Mucosa of rectum (tissue), 2 donors: ENCODE data around the gene PBX1.

Source experiments
- H3K27ac ChIP-seq, 2 donors: one replicate each; pipeline ENCODE4 v1.7.0; 2013; ENCODE audit warnings: inconsistent platforms in 2 of 2, low read depth in 2 of 2, low read length in 2 of 2
- H3K27me3 ChIP-seq, 2 donors: one replicate each; pipeline ENCODE4 v1.7.0; 2013; ENCODE audit warnings: low read length in 2 of 2; ENCODE audit not compliant: control insufficient read depth in 2 of 2, insufficient read depth in 2 of 2
- H3K36me3 ChIP-seq, 2 donors: one replicate each; pipeline ENCODE4 v1.7.0; 2013; ENCODE audit warnings: low read length in 2 of 2; ENCODE audit not compliant: control insufficient read depth in 2 of 2, insufficient read depth in 2 of 2
- H3K4me1 ChIP-seq, 2 donors: one replicate each; pipeline ENCODE4 v1.7.0; 2013; ENCODE audit warnings: low read length in 2 of 2, mild to moderate bottlenecking in 1 of 2; ENCODE audit not compliant: control insufficient read depth in 2 of 2, insufficient read depth in 2 of 2
- H3K4me3 ChIP-seq, 2 donors: one replicate each; pipeline ENCODE4 v1.7.0; 2013; ENCODE audit warnings: low read length in 2 of 2
- H3K9ac ChIP-seq, 2 donors: one replicate each; pipeline ENCODE4 v1.7.0; 2013; ENCODE audit warnings: low read length in 2 of 2, low read depth in 1 of 2, mild to moderate bottlenecking in 1 of 2
- H3K9me3 ChIP-seq, 2 donors: one replicate each; pipeline ENCODE4 v1.7.0; 2013; ENCODE audit warnings: low read length in 2 of 2; ENCODE audit not compliant: control insufficient read depth in 2 of 2
- donor health status: healthy.
- donor health status: Normal muscosa, but diverticular disease.

The PBX1 gene

DNA sequence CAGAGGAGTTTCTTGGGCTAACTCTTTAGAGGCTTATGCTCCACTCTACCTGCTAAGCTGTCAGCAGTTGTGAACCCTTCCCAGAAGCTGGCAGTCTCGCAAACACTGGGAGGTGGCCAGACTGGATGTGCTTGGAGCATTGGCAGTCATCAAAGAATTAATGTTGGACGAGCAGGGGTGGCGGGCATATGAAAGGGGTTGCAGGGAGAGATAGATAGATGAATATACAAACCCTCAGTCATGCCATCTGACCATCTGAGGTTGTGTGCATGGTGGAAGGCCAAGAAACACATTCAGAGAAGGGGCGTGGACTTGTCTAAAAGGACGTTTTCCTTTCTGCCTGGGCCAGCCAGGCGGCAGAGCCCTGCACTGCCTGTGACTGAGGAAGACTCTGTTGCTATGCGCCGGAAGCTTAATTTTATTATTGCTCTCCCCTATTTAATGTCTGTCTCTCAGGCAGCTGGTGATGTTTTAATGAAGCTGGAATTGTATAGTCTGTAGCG lies 164.4 kb downstream of the PBX1 start:
- H3K4me1 ChIP-seq, result peaks cover 4 to 8% of the 10 kb centered on the region in 2 donors
- H3K4me3 ChIP-seq, result no peak overlapping the region
- H3K9me3 ChIP-seq, result no peaks in the 10 kb centered on the region
- no peaks in the 10 kb centered on the region for H3K27me3 ChIP-seq
- H3K36me3 ChIP-seq, result no peaks in the 10 kb centered on the region
- H3K27ac ChIP-seq, result no peak overlapping the region
- H3K9ac ChIP-seq, result no peak overlapping the region

DNA sequence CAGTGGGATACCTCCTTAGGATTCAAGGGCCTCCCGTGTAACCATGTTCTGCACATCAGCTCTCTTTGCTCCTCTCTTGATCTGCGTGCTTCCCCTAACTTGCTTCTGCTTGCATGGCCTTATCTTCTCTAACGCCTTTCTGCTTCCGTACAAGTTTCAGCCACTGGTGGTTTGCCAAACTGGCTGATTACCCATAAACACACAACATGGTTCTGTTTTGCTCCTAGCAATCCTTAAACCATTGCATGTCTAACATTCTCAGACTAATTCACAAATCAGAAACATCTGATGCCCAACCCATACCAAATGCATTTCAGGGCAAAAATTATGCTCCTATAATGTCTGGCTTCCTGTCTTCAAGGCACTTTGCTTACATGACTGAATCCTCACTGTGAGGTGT lies 166.4 kb downstream of the PBX1 start:
- Histone ChIP-seq H3K27ac (no peak overlapping the region), H3K36me3 (no peaks in the 10 kb centered on the region), H3K4me1 (peaks cover 4 to 5% of the 10 kb centered on the region in 2 donors)

DNA sequence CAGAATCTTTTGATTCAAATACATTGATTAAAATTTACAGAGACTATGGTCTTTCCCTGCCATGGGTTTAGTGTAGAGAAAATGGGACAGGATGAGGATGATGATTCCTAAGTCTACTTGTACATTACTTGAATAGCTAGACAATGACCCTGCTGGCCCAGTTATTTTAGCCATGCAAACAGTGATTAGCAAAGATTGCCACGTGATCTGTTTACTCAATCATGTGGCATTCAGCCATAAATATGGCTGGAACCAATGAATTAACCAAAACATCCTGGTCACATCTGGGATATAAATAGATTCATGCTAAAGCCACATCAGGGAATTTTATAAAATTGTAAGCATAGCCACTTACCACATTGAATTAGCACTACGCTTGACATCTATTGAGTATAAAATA lies 167.3 kb downstream of the PBX1 start:
- H3K4me3 ChIP-seq, result no peak overlapping the region
- no peak overlapping the region for H3K27ac ChIP-seq
- H3K4me1 ChIP-seq, result peaks cover 0 to 2% of the 10 kb centered on the region in 2 donors

More for the DNA sequence above, 166.4 kb downstream of the PBX1 start:
- no peaks in the 10 kb centered on the region for H3K9me3 ChIP-seq
- no peak overlapping the region for H3K9ac ChIP-seq
- H3K27me3 ChIP-seq, result no peaks in the 10 kb centered on the region
- H3K4me3 ChIP-seq, result no peak overlapping the region

DNA sequence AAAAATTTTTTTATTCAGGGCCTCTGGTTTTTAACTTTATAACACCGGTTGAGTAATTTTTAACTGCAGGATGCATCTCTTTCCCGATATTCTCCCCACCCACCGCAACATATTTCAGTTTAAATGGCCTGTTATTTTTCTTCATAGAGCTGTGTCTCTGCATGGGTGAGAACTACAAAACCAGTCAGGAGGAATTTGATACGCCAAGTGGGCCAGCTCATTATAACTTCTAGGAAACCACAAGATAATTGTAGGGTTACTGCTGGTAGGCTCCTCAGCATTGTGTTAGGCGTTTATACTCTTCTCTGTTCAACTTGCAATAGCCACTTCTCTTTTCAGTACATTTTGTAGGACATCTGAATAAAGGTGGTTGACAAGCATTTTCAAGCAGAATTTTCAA lies 169.7 kb downstream of the PBX1 start:
- Histone ChIP-seq H3K27me3 (no peaks in the 10 kb centered on the region), H3K4me1 (no peaks in the 10 kb centered on the region), H3K9me3 (no peaks in the 10 kb centered on the region), H3K9ac (no peak overlapping the region), H3K4me3 (no peak overlapping the region), H3K27ac (no peak overlapping the region), H3K36me3 (no peaks in the 10 kb centered on the region)

More for the DNA sequence above, 167.3 kb downstream of the PBX1 start:
- no peak overlapping the region for H3K9ac ChIP-seq
- no peaks in the 10 kb centered on the region for H3K36me3 ChIP-seq
- no peaks in the 10 kb centered on the region for H3K27me3 ChIP-seq
- H3K9me3 ChIP-seq, result no peaks in the 10 kb centered on the region

DNA sequence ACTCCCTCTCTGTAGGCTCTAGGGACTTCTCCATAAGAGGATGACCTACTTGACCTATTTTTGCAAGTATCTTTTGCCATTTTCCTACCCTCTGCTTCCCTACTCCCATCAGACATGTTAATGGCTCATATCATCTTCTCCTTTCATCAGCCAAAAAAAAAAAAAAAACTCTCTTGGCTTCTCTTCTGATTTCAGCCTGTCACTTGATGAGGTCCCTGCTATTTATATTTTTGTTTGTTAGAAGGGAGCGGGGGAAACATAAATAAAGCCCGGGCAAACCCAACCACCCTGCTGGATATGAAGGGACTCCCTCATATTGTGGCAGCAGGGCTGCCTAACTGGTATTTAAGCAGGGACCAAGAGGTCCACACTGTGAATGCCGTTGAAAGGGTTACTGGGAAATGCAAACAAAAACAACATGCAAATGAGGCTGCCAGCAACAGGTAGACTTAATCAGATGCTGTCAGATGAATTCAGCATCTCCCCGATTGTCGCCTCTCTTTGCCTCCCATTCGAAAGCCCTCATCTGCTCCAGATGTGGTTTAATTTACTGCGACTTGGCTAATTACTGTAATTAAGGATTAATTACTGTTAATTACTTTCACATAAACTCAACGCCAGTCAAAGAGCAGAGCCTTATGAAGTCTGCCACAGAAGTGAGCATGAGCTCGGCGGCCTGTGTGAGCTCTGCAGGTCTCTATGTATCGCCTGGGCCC lies 172.3 kb downstream of the PBX1 start:
- H3K4me3 ChIP-seq, result no peak overlapping the region
- no peaks in the 10 kb centered on the region for H3K9me3 ChIP-seq
- no peaks in the 10 kb centered on the region for H3K36me3 ChIP-seq
- H3K27ac ChIP-seq, result no peak overlapping the region
- H3K4me1 ChIP-seq, result no peaks in the 10 kb centered on the region
- H3K9ac ChIP-seq, result no peak overlapping the region
- no peaks in the 10 kb centered on the region for H3K27me3 ChIP-seq

DNA sequence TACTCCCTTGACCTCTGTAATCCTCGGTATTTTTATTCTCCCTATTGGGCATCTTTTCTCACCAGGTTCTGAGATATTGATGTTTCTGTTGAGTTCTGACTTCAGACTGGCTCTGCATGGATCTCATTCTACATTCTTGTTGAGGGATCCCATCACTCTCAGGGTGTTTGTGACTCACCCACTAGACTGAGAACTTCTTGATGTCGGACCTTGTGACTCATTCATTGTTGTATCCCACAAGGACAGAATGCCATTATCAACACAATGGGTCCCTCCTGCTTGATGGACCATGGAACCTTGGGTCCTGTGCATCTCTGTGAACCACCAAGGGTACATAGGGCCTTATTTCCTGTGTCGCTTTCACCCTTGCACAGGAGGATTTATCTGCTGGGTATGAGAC lies 174.1 kb downstream of the PBX1 start:
- Histone ChIP-seq H3K4me3 (no peak overlapping the region), H3K9ac (no peak overlapping the region), H3K27me3 (no peaks in the 10 kb centered on the region), H3K27ac (no peak overlapping the region), H3K36me3 (no peaks in the 10 kb centered on the region), H3K9me3 (no peaks in the 10 kb centered on the region), H3K4me1 (no peaks in the 10 kb centered on the region)

DNA sequence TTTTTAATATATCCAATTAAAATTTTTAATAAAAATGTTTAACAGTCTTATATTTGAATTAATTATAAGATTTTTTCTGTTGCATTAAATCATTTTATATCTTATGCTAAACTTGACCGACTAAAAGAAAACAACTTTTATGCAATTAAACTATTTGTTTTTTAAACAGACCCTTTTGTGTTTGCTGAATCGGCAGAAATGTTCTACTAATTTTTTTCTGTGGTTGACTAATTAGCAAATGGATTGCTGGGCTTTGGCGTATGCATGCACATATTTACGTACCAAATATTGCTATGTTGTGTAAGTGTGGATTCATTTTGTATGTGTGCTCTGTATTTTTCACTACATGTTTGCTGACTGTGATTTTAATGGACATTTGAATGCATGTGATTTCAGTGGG lies 174.8 kb downstream of the PBX1 start:
- Histone ChIP-seq H3K4me3 (no peak overlapping the region), H3K27me3 (no peaks in the 10 kb centered on the region), H3K4me1 (no peaks in the 10 kb centered on the region), H3K27ac (no peak overlapping the region), H3K36me3 (no peaks in the 10 kb centered on the region), H3K9ac (no peak overlapping the region), H3K9me3 (no peaks in the 10 kb centered on the region)

DNA sequence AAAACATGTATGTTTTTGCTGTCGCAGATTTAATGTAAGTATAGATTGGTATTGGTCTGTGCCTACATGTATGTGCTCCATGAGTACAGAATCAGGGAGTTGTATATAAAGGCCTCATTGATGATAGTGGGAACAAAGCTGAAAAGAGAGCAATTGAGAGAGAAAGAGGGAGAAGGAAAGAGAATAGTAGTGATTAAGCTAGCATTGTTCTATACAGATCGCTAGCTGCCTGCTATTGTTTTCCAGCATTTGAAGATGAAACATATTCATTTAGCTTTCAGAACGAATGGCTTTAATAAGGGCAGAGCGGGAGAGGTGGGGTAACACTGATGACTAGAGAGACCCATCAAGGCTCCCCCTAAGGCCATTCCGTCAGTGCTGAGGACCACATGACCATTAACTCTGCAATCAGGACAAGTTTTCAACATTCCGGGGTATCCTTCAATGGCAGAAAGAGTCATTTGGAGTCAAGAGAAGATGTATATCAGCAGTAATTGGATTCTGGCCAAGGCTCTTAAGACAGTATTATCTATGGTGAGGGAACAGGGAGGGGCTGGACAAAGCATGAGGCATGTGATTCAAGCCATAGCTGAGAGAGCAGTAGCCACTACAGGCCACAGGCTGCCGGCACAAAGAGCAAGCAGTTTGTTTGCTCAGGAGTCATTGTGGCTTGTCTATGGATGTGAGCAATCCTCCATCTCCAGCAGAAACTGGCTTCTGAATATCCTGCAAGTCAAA lies 176.5 kb downstream of the PBX1 start:
- no peaks in the 10 kb centered on the region for H3K27me3 ChIP-seq
- H3K36me3 ChIP-seq, result no peaks in the 10 kb centered on the region
- H3K4me3 ChIP-seq, result no peak overlapping the region
- no peaks in the 10 kb centered on the region for H3K4me1 ChIP-seq
- no peaks in the 10 kb centered on the region for H3K9me3 ChIP-seq
- H3K27ac ChIP-seq, result no peak overlapping the region
- H3K9ac ChIP-seq, result no peak overlapping the region

DNA sequence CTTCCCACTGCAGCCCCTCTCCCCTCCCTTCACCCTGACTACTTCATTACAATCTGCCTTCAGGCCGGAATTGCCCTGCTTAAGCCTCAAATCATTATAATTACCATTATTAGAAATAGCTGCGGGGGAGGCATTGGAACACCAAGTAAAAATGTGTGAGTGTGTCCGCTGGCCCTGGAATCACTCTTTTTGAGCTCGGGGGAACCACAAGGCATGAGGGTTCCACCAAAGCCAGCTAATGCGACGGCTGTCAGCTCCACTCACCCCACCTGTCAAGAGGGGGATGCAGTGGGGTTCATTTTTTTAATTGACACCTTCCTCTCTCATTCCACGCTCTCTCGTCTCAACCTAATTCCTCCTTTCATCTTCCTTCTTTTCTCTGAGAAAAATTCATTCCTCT lies 177.2 kb downstream of the PBX1 start:
- H3K27me3 ChIP-seq, result no peaks in the 10 kb centered on the region
- no peaks in the 10 kb centered on the region for H3K4me1 ChIP-seq
- no peak overlapping the region for H3K27ac ChIP-seq

DNA sequence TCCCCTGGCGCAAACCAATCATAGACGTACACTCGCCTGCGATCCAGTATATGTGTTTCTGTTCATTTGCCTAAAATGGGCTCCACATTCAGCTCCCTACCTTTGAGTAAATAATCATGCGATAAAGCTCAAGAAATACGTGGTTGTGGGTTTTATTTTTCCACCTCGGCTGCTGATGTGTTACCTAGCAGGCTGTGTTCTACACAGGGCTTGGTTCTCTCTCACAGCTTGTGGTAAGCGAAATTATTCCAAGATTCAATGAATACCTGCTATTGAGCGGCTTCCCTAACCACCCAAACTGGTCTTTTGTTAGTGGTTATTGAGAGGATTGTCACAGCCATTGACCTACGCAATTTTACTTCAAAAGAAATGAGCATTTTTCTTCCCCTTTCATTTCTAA lies 180.2 kb downstream of the PBX1 start:
- no peak overlapping the region for H3K4me3 ChIP-seq
- H3K4me1 ChIP-seq, result no peaks in the 10 kb centered on the region
- no peak overlapping the region for H3K27ac ChIP-seq
- H3K9ac ChIP-seq, result no peak overlapping the region
- H3K27me3 ChIP-seq, result no peaks in the 10 kb centered on the region
- H3K36me3 ChIP-seq, result no peaks in the 10 kb centered on the region
- H3K9me3 ChIP-seq, result no peaks in the 10 kb centered on the region

More for the DNA sequence above, 177.2 kb downstream of the PBX1 start:
- Histone ChIP-seq H3K4me3 (no peak overlapping the region), H3K9me3 (no peaks in the 10 kb centered on the region), H3K36me3 (no peaks in the 10 kb centered on the region), H3K9ac (no peak overlapping the region)
